Psoas muscle (tissue), 8 donors: ENCODE measurements around the gene DTX2. TPM values are rescaled to one million over a fixed set of nuclear protein-coding genes. Genes with fewer than 3 reads are reported as not detected.
"Not testable (repeated sequence)": the region's sequence is repeated elsewhere in the genome, so short reads cannot be mapped to it uniquely, and the experiment has no call there.

Experiments
- ATAC-seq, 4 donors: fragments of 200-7000 bp; cut with Tn5 transposase; one replicate each; pipeline ENCODE4 v1.9.1; 2020; ENCODE audit warnings: moderate library complexity in 3 of 4, mild to moderate bottlenecking in 2 of 4
- DNase-seq, 2 donors: peaks; one replicate each; pipeline ENCODE4 v3.0.0-alpha.2; 2020
- H3K27ac ChIP-seq: fragments of 200-600 bp; one replicate; pipeline ENCODE4 v1.8.0; 2022
- H3K27me3 ChIP-seq, 3 donors: fragments of 200-600 bp in 1 of 3; one replicate each; pipeline versions ENCODE4 v1.6.1 to v1.8.0; 2013 to 2022; ENCODE audit warnings: low read length in 2 of 3, mild to moderate bottlenecking in 2 of 3, moderate library complexity in 1 of 3; ENCODE audit not compliant: insufficient read depth in 3 of 3
- H3K36me3 ChIP-seq, 2 donors: fragments of 200-600 bp in 1 of 2; one replicate each; pipeline versions ENCODE4 v1.6.1 to v1.8.0; 2013 to 2022; ENCODE audit warnings: low read depth in 1 of 2, mild to moderate bottlenecking in 1 of 2, moderate library complexity in 1 of 2; ENCODE audit not compliant: insufficient read depth in 1 of 2
- H3K4me1 ChIP-seq: fragments of 200-600 bp; one replicate; pipeline ENCODE4 v1.8.0; 2022
- H3K4me3 ChIP-seq: fragments of 200-600 bp; one replicate; pipeline ENCODE4 v1.8.0; 2022; ENCODE audit warnings: mild to moderate bottlenecking
- H3K9me3 ChIP-seq: fragments of 200-600 bp; one replicate; pipeline ENCODE4 v1.8.0; 2022
- WGBS, 3 donors: extraction: QIAGEN DNeasy Blood & Tissue Kit; methylation state at CpG; one replicate each; pipeline versions ENCODE4 v1.1.6 to v1.1.7; 2013; 5-methylcytosine and 5-hydroxymethylcytosine counted together
- intact Hi-C, 2 donors: fragments of 100-400 bp; cut with DNase I; formaldehyde crosslinking; loops; one replicate each; pipeline versions ENCODE4 v1.11.0 to v1.14.2; 2022
- polyA plus RNA-seq, 3 donors: library from polyadenylated mRNA; stranded (reverse); fragments of 200-250 nt; gene quantifications; one replicate each; pipeline ENCODE4 v1.2.3, GENCODE V29; 2013
- total RNA-seq, 4 donors: library from RNA; stranded (reverse); fragmentation: NEBNext Ultra II Directional in 2 of 4; extraction: Animal tissue kit (Norgen Biotek cat#: 25700) in 2 of 4; gene quantifications; one replicate each; pipeline versions ENCODE4 v1.2.1 to v1.2.4, GENCODE V29; 2021 to 2023
- TF ChIP-seq, protein P1 (sequence below): fragments of 200-600 bp; IDR thresholded peaks from one replicate; pipeline ENCODE4 v1.8.0; 2022; ENCODE audit warnings: antibody characterized with exemption
- donor health status: healthy with polysubstance abuse.
- donor health status: DM: no; HTN: no; CAD: no; lungs with moderate emphysema.
- donor health status: Bipolar disorder and iron deficiency.
- donor health status: healthy.
- donor health status: DM: yes; HTN: yes; CAD: no.
- donor health status: DM: no; HTN: no; CAD: no.
- donor health status: DM: no; HTN: no; CAD: no.
- donor health status: DM: yes; HTN: yes; CAD: no.

The DTX2 gene
- total and polyA plus RNA-seq, 7 donors: 10.5 to 21.5 (median 15.5) TPM

DNA sequence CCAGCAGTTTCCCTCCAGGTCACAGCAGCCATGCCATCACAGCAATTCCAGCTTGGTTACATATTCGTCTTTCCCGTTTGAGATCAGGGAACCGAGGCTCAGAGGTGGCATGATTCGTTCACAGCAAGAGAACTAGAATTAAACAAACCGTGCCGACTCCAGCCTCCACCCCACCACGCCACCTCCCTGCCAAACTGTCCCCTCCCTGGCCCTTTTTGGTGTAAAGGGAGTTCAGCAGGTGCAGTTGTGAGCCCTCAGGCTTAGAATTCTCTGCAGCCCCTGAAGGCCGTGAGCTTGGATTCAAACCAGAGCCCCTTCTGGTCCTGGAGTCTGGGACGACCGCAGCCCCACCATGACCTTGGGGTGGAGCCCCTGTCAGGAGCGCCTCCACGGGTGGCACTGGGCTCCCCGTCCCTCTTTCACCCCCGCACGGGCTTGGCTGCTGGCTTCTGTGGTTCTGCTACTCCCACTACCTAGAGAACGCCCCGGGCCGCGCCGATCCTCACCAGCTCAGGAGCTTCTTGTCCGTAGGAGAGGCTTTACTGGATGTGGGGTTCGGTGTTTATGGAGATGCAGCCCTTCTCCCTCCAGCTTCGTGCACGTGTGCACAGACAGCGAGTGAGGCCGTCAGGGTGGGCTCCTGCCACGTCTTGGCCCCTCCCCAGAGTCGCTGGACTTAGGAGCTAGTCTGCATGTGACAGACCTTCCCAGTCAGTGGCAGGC lies 37.9 kb downstream of the DTX2 start:
- H3K4me3 ChIP-seq, H3K9me3 ChIP-seq, ATAC-seq, intact Hi-C loops, DNase-seq, H3K27ac ChIP-seq, H3K4me1 ChIP-seq, H3K27me3 ChIP-seq, H3K36me3 ChIP-seq: not testable (repeated sequence)
- WGBS, 3 donors: 69 to 83% (median 80%) methylated on average over 9 to 15 of the region's 28 CpGs

DNA sequence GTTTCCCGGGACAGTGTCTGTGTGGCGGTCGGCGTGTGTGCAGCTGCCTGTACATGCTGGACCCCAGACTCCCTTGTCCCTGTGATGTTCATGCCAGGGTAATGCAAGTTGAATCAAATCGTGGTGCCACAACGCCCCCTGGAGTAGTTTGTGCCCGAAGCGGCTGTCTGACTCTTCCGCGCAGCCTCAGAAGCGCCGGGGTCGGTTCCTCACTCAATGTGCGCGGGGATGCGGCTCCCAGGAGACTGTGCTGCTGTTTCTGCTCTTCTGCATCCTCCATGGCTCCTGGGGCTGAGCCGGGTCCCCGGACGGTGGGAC lies 38.4 kb downstream of the DTX2 start:
- not testable (repeated sequence) for H3K4me3 ChIP-seq, H3K4me1 ChIP-seq, H3K9me3 ChIP-seq, ATAC-seq, H3K27me3 ChIP-seq, DNase-seq, H3K27ac ChIP-seq
- intact Hi-C loops: loop anchor here in 1 of 2 donors (10.0 kb wide), 1 partner anchor 495 kb away; no protein-coding TSS in a partner anchor
- 57% methylated on average over 5 of the region's 19 CpGs; no CpG with 5 or more reads in 2 of the 3 donors for WGBS, 3 donors
- peaks cover 0 to 11% of the 10 kb centered on the region in 2 donors for H3K36me3 ChIP-seq

DNA sequence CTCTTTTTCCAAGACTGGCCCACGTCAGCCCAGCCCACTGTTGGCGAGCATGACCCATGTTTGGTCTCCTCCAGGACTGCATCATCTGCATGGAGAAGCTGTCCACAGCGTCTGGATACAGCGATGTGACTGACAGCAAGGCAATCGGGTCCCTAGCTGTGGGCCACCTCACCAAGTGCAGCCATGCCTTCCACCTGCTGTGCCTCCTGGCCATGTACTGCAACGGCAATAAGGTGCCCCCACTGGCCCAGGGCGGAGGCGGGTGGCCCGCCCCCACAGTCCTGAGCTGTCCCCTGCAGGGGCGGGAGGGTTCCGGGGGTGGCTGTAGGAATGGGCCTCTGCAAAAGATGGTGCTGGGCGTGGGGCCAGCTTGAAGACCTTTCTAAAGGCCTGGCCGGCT lies 40.7 kb downstream of the DTX2 start:
- not testable (repeated sequence) for ATAC-seq, H3K4me3 ChIP-seq, H3K9me3 ChIP-seq, H3K4me1 ChIP-seq, H3K27ac ChIP-seq, H3K27me3 ChIP-seq
- H3K36me3 ChIP-seq: peaks cover 0 to 28% of the 10 kb centered on the region in 2 donors
- intact Hi-C loops: loop anchor here in 1 of 2 donors (10.0 kb wide), 1 partner anchor 493 kb away; no protein-coding TSS in a partner anchor
- DNase-seq: peak in 1 of 2 donors; percentile 51
- 66 to 80% (median 76%) methylated on average over 11 to 13 of the region's 13 CpGs for WGBS, 3 donors

DNA sequence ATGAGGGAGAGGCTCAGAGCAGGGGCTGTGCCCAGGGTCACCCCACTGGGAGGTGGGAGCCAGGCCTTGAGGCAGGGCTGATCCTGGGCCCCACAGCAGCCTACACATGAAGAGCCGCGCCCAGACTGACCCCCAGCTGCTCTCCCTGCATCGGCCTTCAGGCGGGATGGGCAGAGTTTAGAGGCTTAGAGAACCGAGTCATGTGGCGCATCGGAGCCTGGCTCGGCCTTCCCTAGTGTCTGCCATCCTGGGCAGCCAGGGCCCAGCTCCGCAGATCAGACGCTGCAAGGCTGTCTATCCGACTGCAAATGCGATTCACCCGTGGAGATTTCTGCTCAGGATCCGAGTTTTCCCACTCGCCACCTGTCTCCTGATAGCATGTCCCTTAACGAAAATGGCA lies 41.3 kb downstream of the DTX2 start:
- not testable (repeated sequence) for ATAC-seq, H3K4me1 ChIP-seq, H3K9me3 ChIP-seq, H3K27ac ChIP-seq, H3K4me3 ChIP-seq, DNase-seq, H3K27me3 ChIP-seq
- intact Hi-C loops: loop anchor here in 1 of 2 donors (10.0 kb wide), 1 partner anchor 492 kb away; no protein-coding TSS in a partner anchor
- H3K36me3 ChIP-seq: peaks cover 0 to 32% of the 10 kb centered on the region in 2 donors
- 82 to 89% (median 88%) methylated on average over 15 to 16 of the region's 16 CpGs for WGBS, 3 donors

DNA sequence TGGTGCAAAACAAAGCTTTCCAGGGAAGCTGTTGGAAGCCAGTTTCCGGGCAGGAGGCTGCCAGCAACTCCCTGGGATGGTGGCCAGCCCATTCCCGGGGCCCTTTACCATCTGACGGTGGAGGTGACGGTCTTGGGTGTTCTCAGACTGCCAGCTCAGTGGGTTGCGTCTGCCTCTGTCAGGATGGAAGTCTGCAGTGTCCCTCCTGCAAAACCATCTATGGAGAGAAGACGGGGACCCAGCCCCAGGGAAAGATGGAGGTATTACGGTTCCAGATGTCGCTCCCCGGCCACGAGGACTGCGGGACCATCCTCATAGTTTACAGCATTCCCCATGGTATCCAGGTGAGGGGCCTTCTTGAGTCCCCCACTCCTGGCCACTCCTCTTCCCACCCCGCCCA lies 41.7 kb downstream of the DTX2 start:
- H3K4me1 ChIP-seq, H3K9me3 ChIP-seq, DNase-seq, H3K4me3 ChIP-seq, ATAC-seq, H3K27ac ChIP-seq, H3K27me3 ChIP-seq: not testable (repeated sequence)
- intact Hi-C loops: loop anchor here in 1 of 2 donors (10.0 kb wide), 1 partner anchor 492 kb away; no protein-coding TSS in a partner anchor
- WGBS, 3 donors: 68 to 84% (median 83%) methylated on average over 7 to 12 of the region's 12 CpGs
- H3K36me3 ChIP-seq: peaks cover 0 to 32% of the 10 kb centered on the region in 2 donors

DNA sequence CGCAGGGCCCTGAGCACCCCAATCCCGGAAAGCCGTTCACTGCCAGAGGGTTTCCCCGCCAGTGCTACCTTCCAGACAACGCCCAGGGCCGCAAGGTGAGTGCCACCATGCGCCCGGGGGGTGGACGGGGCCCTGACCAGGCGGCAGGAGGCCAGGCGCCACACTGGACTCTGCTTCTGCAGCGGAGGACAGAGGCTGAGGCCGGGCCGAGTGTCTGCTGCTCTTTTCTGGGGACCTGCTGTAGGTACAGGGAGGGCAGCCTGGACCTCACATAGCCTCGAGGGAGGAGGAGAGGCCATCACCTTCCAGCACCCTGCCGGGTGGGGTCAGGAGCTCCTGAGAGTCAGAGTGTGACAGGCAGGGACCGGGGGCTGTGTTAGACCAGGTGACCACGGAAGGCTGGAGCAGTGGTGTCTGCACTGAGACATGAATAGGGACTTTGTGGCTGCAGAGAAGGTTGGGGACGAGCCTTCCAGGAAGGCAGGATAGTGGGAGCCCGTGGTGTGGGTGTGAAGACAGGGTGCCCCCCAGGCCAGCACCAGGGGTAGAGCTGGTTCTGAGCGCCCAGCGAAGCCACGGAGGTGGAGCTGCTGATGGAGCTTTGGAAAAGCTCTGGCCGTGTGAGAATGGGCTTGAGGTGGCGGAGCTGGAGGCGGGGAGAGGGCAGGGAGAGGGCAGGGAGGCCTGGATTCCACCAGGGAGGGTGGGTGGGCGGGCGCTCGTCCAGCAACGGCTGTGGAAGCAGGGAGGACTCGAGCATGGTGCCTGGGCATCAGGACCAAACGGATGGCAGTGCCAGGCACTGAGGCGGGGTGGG lies 43.0 kb downstream of the DTX2 start:
- H3K4me1 ChIP-seq, ATAC-seq, H3K4me3 ChIP-seq, DNase-seq, H3K27me3 ChIP-seq, H3K9me3 ChIP-seq, H3K27ac ChIP-seq: not testable (repeated sequence)
- 82 to 90% (median 89%) methylated on average over 16 to 22 of the region's 33 CpGs for WGBS, 3 donors
- peaks cover 0 to 32% of the 10 kb centered on the region in 2 donors for H3K36me3 ChIP-seq
- intact Hi-C loops: loop anchor here in 1 of 2 donors (10.0 kb wide), 1 partner anchor 490 kb away; no protein-coding TSS in a partner anchor

DNA sequence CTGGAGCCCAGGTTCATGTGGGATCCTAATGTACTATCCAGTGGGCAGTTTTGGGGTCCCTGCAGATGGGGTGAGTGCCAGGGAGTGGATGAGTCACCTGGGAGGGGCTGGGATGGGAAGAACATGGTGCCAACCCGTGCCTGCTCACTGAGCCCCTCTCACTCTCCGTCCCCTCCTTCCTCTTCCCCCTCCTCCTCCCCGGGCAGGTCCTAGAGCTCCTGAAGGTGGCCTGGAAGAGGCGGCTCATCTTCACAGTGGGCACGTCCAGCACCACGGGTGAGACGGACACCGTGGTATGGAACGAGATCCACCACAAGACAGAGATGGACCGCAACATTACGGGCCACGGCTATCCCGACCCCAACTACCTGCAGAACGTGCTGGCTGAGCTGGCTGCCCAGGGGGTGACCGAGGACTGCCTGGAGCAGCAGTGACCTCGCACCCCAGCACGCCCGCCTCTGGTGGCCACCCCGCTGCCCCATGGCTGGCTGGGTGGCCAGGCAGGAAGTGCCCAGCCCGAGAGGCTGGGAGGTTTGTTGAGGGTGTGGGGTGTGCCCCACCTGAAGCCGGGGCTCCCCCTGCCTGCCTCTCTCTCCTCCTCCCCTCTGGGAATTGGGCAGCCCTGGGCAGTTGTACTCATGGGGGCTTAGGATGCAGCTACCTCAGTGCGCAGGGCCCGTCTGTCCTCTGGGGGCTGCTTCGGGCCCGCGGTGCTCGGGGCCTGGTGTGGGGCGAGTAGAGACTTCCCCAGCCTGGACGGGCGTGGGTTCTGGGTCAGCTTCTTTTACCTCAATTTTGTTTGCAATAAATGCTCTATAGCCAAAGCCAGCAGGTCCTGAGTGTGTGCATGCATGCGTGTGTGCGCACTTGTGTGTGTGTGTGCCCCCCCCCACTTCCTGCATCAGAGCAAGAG lies 43.9 kb downstream of the DTX2 start:
- no peaks in the 10 kb centered on the region for H3K9me3 ChIP-seq
- H3K36me3 ChIP-seq: peaks cover 0 to 32% of the 10 kb centered on the region in 2 donors
- intact Hi-C loops: loop anchor here in 1 of 2 donors (10.0 kb wide), 1 partner anchor 489 kb away; no protein-coding TSS in a partner anchor
- DNase-seq (peak in 1 of 2 donors; percentile 42), ATAC-seq (no peak)
- 90 to 94% (median 94%) methylated on average over 31 to 32 of the region's 32 CpGs for WGBS, 3 donors
- TF ChIP-seq, protein P1, sequence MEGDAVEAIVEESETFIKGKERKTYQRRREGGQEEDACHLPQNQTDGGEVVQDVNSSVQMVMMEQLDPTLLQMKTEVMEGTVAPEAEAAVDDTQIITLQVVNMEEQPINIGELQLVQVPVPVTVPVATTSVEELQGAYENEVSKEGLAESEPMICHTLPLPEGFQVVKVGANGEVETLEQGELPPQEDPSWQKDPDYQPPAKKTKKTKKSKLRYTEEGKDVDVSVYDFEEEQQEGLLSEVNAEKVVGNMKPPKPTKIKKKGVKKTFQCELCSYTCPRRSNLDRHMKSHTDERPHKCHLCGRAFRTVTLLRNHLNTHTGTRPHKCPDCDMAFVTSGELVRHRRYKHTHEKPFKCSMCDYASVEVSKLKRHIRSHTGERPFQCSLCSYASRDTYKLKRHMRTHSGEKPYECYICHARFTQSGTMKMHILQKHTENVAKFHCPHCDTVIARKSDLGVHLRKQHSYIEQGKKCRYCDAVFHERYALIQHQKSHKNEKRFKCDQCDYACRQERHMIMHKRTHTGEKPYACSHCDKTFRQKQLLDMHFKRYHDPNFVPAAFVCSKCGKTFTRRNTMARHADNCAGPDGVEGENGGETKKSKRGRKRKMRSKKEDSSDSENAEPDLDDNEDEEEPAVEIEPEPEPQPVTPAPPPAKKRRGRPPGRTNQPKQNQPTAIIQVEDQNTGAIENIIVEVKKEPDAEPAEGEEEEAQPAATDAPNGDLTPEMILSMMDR: no peak
- no peak overlapping the region for H3K27ac ChIP-seq
- no peak overlapping the region for H3K4me3 ChIP-seq
- H3K4me1 ChIP-seq: no peaks in the 10 kb centered on the region
- H3K27me3 ChIP-seq: no peaks in the 10 kb centered on the region
